HepG2 (cell line): ENCODE data around the gene VWA1. TPM values are rescaled to one million over a fixed set of nuclear protein-coding genes. Genes with fewer than 3 reads are reported as not detected.
A peak's percentile ranks its signal among the peaks of the same experiment; 100 is the strongest.

Experiments used
- ASH2L ChIP-seq: fragments of 300-600, 200-600 bp; sonication (generic); IDR thresholded peaks from 2 replicates; pipeline ENCODE4 v1.7.0; 2017; ENCODE audit warnings: low read depth, mild to moderate bottlenecking, moderate library complexity, mixed read lengths, low read length; ENCODE audit not compliant: insufficient read length
- EEA1 ChIP-seq: sonication (generic); formaldehyde crosslinking; IDR thresholded peaks from 2 replicates; pipeline ENCODE4 v1.5.1; 2020; ENCODE audit warnings: mild to moderate bottlenecking, missing genetic modification reagents, borderline replicate concordance
- GPN1 ChIP-seq: sonication (generic); formaldehyde crosslinking; IDR thresholded peaks from 2 replicates; pipeline ENCODE4 v1.5.1; 2020; ENCODE audit warnings: missing genetic modification reagents, borderline replicate concordance
- KAT8 ChIP-seq: IDR thresholded peaks from 2 replicates; pipeline ENCODE4 v1.6.1; 2016; ENCODE audit warnings: missing genetic modification reagents, missing compliant biosample characterization
- MAFG ChIP-seq: sonication (generic); formaldehyde crosslinking; IDR thresholded peaks from 2 replicates; pipeline ENCODE4 v1.5.1; 2020; ENCODE audit warnings: mild to moderate bottlenecking, missing genetic modification reagents
- MTF2 ChIP-seq: sonication (generic); formaldehyde crosslinking; IDR thresholded peaks from 2 replicates; pipeline ENCODE4 v1.5.0; 2020; ENCODE audit warnings: missing genetic modification reagents, borderline replicate concordance
- MXI1 ChIP-seq: IDR thresholded peaks from 3 replicates; pipeline ENCODE4 v1.6.1; 2012; ENCODE audit warnings: low read depth, low read length, inconsistent platforms, borderline replicate concordance
- NCOA1 ChIP-seq: sonication (generic); formaldehyde crosslinking; IDR thresholded peaks from 2 replicates; pipeline ENCODE4 v1.9.0; 2021; ENCODE audit warnings: missing genetic modification reagents
- PAWR ChIP-seq: sonication (generic); formaldehyde crosslinking; IDR thresholded peaks from 2 replicates; pipeline ENCODE4 v1.4.0; 2020; ENCODE audit warnings: missing genetic modification reagents, mild to moderate bottlenecking, borderline replicate concordance
- POLR2A ChIP-seq, 2 experiments: IDR thresholded peaks; 2 replicates each; pipeline ENCODE4 v1.6.1; 2011; ENCODE audit warnings: low read depth in 2 of 2, low read length in 2 of 2, mild to moderate bottlenecking in 1 of 2, moderate library complexity in 1 of 2; ENCODE audit not compliant: insufficient read depth in 1 of 2
- SNAPC2 ChIP-seq: sonication (generic); formaldehyde crosslinking; IDR thresholded peaks from 2 replicates; pipeline ENCODE4 v1.8.1; 2022; ENCODE audit warnings: mild to moderate bottlenecking, missing genetic modification reagents
- ZFP82 ChIP-seq: sonication (generic); formaldehyde crosslinking; IDR thresholded peaks from 2 replicates; pipeline ENCODE4 v1.5.1; 2020; ENCODE audit warnings: mild to moderate bottlenecking, missing genetic modification reagents, borderline replicate concordance
- ZNF713 ChIP-seq: sonication (generic); formaldehyde crosslinking; IDR thresholded peaks from 2 replicates; pipeline ENCODE4 v1.4.0; 2020; ENCODE audit warnings: mild to moderate bottlenecking, missing genetic modification reagents
- ZNF782 ChIP-seq: sonication (generic); formaldehyde crosslinking; IDR thresholded peaks from 2 replicates; pipeline ENCODE4 v1.4.0; 2020; ENCODE audit warnings: missing genetic modification reagents, mild to moderate bottlenecking, borderline replicate concordance
- polyA plus RNA-seq, 8 experiments: library from polyadenylated mRNA; depleted of rRNA in 3 of 8; stranded (reverse) in 7 of 8; unstranded in 1 of 8; fragments of >200 nt; fragmentation: Illumina TruSeq in 4 of 8; extraction: Trizol in 4 of 8; gene quantifications; 2 replicates each; pipeline versions ENCODE4 v1.2.1 to v1.2.3, GENCODE V29; 2011 to 2016; ENCODE audit warnings: low read depth in 4 of 8, missing spikeins in 1 of 8, mixed read lengths in 1 of 8; ENCODE audit not compliant: insufficient read depth in 1 of 8
- total RNA-seq, 5 experiments: library from RNA; depleted of rRNA; stranded (reverse); fragments of >200 nt; fragmentation: Illumina TruSeq; extraction: Trizol; gene quantifications; 2 replicates each; pipeline ENCODE4 v1.2.3, GENCODE V29; 2016; ENCODE audit warnings: low read depth in 1 of 5
- TF ChIP-seq, protein P1 (sequence below): sonication (generic); formaldehyde crosslinking; IDR thresholded peaks from 2 replicates; pipeline ENCODE4 v1.8.1; 2023; ENCODE audit warnings: mild to moderate bottlenecking, missing genetic modification reagents
- TF ChIP-seq, protein P2 (sequence below): sonication (generic); formaldehyde crosslinking; conservative IDR thresholded peaks from 2 replicates; pipeline ENCODE4 v1.4.0; 2020; ENCODE audit warnings: mild to moderate bottlenecking, missing genetic modification reagents, moderate library complexity
- TF ChIP-seq, protein P3 (sequence below): sonication (generic); formaldehyde crosslinking; IDR thresholded peaks from 2 replicates; pipeline ENCODE4 v1.5.0; 2020; ENCODE audit warnings: missing genetic modification reagents
- TF ChIP-seq, protein P4 (sequence below): sonication (generic); formaldehyde crosslinking; IDR thresholded peaks from 2 replicates; pipeline ENCODE4 v1.4.0; 2020; ENCODE audit warnings: mild to moderate bottlenecking, low read depth, missing genetic modification reagents
- TF ChIP-seq, protein P5 (sequence below): IDR thresholded peaks from 2 replicates; pipeline ENCODE4 v1.6.1; 2016; ENCODE audit warnings: low read depth

VWA1 gene
- total and polyA plus RNA-seq, 2 of the 13 experiments (the other 11 are each of a cell fraction or from before 2014, with no cell fraction given), result 40.9 to 57.5 TPM

DNA sequence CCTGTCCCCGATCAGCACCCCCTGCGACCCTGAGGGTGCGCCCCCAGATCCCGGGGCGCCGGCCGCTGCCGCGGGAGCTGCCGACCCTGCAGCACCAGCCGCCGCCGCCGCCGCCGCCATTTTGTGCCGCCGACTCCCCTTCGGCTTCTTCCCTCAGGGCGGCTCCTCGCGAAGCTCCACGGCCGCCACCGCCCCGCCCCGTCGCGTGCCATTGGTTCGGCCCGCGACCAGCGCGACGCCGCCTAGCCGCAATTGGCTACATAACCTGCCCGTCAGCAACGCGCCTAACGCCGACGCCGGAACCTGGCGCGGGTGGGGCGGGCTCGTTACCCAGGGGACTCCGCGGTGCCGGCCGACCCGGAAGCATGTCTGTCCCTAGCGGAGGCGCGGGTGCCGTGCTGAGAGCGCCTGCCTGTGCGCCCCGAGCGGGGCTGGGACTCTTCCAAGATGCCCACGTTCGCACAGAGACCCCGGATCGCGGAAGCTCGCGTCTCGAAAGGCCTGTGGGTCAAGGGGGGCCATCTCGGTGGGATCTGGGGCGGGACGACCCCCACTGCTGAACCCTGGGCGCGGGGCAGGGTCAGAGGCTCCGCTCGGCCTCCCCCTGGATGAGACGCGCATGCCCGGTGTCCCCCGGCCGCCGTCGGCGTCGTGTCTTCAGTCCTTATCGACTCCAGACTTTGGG lies 36.2 kb upstream of the VWA1 start, which contains the start of gene CCNL2 (continued):
- TF ChIP-seq PAWR, result 0 out of 2 replicates have a peak, but pooled peaks have one; percentile 83
- 0 out of 2 replicates have a peak, but pooled peaks have one; percentile 62 for TF ChIP-seq ZNF713 (CRISPR knock-in tag)
- TF ChIP-seq MTF2, result no peak
- peak; percentile 39 for TF ChIP-seq EEA1 (CRISPR knock-in tag)
- TF ChIP-seq NCOA1, result peak; percentile 62; the same call in 1 of the 2 replicates
- TF ChIP-seq, protein P1, sequence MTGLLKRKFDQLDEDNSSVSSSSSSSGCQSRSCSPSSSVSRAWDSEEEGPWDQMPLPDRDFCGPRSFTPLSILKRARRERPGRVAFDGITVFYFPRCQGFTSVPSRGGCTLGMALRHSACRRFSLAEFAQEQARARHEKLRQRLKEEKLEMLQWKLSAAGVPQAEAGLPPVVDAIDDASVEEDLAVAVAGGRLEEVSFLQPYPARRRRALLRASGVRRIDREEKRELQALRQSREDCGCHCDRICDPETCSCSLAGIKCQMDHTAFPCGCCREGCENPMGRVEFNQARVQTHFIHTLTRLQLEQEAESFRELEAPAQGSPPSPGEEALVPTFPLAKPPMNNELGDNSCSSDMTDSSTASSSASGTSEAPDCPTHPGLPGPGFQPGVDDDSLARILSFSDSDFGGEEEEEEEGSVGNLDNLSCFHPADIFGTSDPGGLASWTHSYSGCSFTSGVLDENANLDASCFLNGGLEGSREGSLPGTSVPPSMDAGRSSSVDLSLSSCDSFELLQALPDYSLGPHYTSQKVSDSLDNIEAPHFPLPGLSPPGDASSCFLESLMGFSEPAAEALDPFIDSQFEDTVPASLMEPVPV (CRISPR knock-in tag), result peak; percentile 44; the same call in 1 of the 2 replicates
- TF ChIP-seq, protein P2, sequence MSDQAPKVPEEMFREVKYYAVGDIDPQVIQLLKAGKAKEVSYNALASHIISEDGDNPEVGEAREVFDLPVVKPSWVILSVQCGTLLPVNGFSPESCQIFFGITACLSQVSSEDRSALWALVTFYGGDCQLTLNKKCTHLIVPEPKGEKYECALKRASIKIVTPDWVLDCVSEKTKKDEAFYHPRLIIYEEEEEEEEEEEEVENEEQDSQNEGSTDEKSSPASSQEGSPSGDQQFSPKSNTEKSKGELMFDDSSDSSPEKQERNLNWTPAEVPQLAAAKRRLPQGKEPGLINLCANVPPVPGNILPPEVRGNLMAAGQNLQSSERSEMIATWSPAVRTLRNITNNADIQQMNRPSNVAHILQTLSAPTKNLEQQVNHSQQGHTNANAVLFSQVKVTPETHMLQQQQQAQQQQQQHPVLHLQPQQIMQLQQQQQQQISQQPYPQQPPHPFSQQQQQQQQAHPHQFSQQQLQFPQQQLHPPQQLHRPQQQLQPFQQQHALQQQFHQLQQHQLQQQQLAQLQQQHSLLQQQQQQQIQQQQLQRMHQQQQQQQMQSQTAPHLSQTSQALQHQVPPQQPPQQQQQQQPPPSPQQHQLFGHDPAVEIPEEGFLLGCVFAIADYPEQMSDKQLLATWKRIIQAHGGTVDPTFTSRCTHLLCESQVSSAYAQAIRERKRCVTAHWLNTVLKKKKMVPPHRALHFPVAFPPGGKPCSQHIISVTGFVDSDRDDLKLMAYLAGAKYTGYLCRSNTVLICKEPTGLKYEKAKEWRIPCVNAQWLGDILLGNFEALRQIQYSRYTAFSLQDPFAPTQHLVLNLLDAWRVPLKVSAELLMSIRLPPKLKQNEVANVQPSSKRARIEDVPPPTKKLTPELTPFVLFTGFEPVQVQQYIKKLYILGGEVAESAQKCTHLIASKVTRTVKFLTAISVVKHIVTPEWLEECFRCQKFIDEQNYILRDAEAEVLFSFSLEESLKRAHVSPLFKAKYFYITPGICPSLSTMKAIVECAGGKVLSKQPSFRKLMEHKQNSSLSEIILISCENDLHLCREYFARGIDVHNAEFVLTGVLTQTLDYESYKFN, result peak; percentile 50
- TF ChIP-seq SNAPC2, result no peak
- peak; percentile 57; the same call in 1 of the 2 replicates for TF ChIP-seq ZNF782
- TF ChIP-seq, protein P3, sequence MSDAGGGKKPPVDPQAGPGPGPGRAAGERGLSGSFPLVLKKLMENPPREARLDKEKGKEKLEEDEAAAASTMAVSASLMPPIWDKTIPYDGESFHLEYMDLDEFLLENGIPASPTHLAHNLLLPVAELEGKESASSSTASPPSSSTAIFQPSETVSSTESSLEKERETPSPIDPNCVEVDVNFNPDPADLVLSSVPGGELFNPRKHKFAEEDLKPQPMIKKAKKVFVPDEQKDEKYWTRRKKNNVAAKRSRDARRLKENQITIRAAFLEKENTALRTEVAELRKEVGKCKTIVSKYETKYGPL (CRISPR knock-in tag), result no peak; the same call in 1 of the 2 replicates
- TF ChIP-seq ZFP82 (CRISPR knock-in tag), result no peak
- no peak for TF ChIP-seq MAFG (CRISPR knock-in tag)
- TF ChIP-seq, protein P4, sequence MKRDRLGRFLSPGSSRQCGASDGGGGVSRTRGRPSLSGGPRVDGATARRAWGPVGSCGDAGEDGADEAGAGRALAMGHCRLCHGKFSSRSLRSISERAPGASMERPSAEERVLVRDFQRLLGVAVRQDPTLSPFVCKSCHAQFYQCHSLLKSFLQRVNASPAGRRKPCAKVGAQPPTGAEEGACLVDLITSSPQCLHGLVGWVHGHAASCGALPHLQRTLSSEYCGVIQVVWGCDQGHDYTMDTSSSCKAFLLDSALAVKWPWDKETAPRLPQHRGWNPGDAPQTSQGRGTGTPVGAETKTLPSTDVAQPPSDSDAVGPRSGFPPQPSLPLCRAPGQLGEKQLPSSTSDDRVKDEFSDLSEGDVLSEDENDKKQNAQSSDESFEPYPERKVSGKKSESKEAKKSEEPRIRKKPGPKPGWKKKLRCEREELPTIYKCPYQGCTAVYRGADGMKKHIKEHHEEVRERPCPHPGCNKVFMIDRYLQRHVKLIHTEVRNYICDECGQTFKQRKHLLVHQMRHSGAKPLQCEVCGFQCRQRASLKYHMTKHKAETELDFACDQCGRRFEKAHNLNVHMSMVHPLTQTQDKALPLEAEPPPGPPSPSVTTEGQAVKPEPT (CRISPR knock-in tag), result peak; percentile 27; the same call in 1 of the 2 replicates
- peak; percentile 94; the same call in 2 of the 3 replicates for TF ChIP-seq MXI1
- no peak for TF ChIP-seq GPN1 (CRISPR knock-in tag)
- TF ChIP-seq, protein P5, sequence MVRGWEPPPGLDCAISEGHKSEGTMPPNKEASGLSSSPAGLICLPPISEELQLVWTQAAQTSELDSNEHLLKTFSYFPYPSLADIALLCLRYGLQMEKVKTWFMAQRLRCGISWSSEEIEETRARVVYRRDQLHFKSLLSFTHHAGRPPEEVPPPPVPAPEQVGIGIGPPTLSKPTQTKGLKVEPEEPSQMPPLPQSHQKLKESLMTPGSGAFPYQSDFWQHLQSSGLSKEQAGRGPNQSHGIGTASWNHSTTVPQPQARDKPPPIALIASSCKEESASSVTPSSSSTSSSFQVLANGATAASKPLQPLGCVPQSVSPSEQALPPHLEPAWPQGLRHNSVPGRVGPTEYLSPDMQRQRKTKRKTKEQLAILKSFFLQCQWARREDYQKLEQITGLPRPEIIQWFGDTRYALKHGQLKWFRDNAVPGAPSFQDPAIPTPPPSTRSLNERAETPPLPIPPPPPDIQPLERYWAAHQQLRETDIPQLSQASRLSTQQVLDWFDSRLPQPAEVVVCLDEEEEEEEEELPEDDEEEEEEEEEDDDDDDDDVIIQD, result no peak
- peak in 1 of 2 experiments; percentile 62; a peak in 2 of 4 replicates for TF ChIP-seq POLR2A (IDR thresholded peaks at IDR 0.05; ENCODE audit: insufficient read depth in 1 of 2, low read depth in 2 of 2, low read length in 2 of 2)
- TF ChIP-seq KAT8 (CRISPR knock-in tag), result peak; percentile 95
- peak; percentile 68 for TF ChIP-seq ASH2L
